Fibroblast of lung (primary cell): ENCODE data around the gene RIPK4. TPM values are rescaled to one million over a fixed set of nuclear protein-coding genes. Genes with fewer than 3 reads are reported as not detected.

ENCODE experiments used
- DNase-seq, 2 donors: peaks; one replicate each; pipeline versions ENCODE4 v3.0.0 to v3.0.0-alpha.2; 2010; ENCODE audit warnings: low read depth in 2 of 2
- H2AFZ ChIP-seq: 2 replicates; pipeline ENCODE4 v1.5.1; 2012; ENCODE audit warnings: low read length, control low read depth, inconsistent platforms
- H3K27ac ChIP-seq: 2 replicates; pipeline ENCODE4 v1.5.1; 2011; ENCODE audit warnings: low read length, control low read depth; ENCODE audit not compliant: insufficient read depth
- H3K27me3 ChIP-seq: 2 replicates; pipeline ENCODE4 v1.5.1; 2011; ENCODE audit warnings: mild to moderate bottlenecking, low read length; ENCODE audit not compliant: control insufficient read depth, insufficient read depth
- H3K36me3 ChIP-seq: 2 replicates; pipeline ENCODE4 v1.5.1; 2011; ENCODE audit warnings: low read length; ENCODE audit not compliant: control insufficient read depth, insufficient read depth
- H3K4me1 ChIP-seq: 2 replicates; pipeline ENCODE4 v1.5.1; 2011; ENCODE audit warnings: low read length; ENCODE audit not compliant: control insufficient read depth, insufficient read depth; ENCODE audit errors: extremely low read depth
- H3K4me2 ChIP-seq: 2 replicates; pipeline ENCODE4 v1.5.1; 2011; ENCODE audit warnings: low read length, control low read depth; ENCODE audit not compliant: insufficient read depth; ENCODE audit errors: extremely low read depth
- H3K4me3 ChIP-seq, 4 experiments: fragments of 200-600 bp in 1 of 4; sonication (generic) in 1 of 4; replicated peaks in 1 of 4; 2 replicates each; pipeline ENCODE4 v1.5.1; 2011 to 2016; ENCODE audit warnings: low read length in 4 of 4, low read depth in 3 of 4, mild to moderate bottlenecking in 3 of 4, control low read depth in 2 of 4, inconsistent platforms in 1 of 4, mixed read lengths in 1 of 4; ENCODE audit not compliant: insufficient read depth in 1 of 4; ENCODE audit errors: control extremely low read depth in 1 of 4
- H3K79me2 ChIP-seq: 2 replicates; pipeline ENCODE4 v1.5.1; 2012; ENCODE audit warnings: mild to moderate bottlenecking, low read length, inconsistent platforms; ENCODE audit not compliant: control insufficient read depth, insufficient read depth
- H3K9ac ChIP-seq: 2 replicates; pipeline ENCODE4 v1.5.1; 2011; ENCODE audit warnings: mild to moderate bottlenecking, low read length, control low read depth; ENCODE audit not compliant: insufficient read depth
- H3K9me3 ChIP-seq: 2 replicates; pipeline ENCODE4 v1.5.1; 2012; ENCODE audit warnings: low read depth, low read length; ENCODE audit not compliant: control insufficient read depth, insufficient read depth
- H4K20me1 ChIP-seq: 2 replicates; pipeline ENCODE4 v1.5.1; 2011; ENCODE audit warnings: low read length; ENCODE audit not compliant: control insufficient read depth, insufficient read depth; ENCODE audit errors: extremely low read depth
- EZH2 ChIP-seq: IDR thresholded peaks from 2 replicates; pipeline ENCODE4 v1.5.1; 2012; ENCODE audit warnings: low read length, control low read depth, mild to moderate bottlenecking; ENCODE audit errors: missing control alignments
- polyA plus RNA-seq, 2 donors: library from polyadenylated mRNA; depleted of rRNA in 1 of 2; stranded (reverse) in 1 of 2; unstranded in 1 of 2; fragments of >200 nt; gene quantifications; 2 replicates each; pipeline ENCODE4 v1.2.1, GENCODE V29; 2011 to 2012; ENCODE audit warnings: missing spikeins in 1 of 2
- total RNA-seq: library from RNA; depleted of rRNA; stranded (reverse); fragments of >200 nt; gene quantifications from 2 replicates; pipeline ENCODE4 v1.2.1, GENCODE V29; 2014
- TF ChIP-seq, protein P1 (sequence below), 2 donors: IDR thresholded peaks in 1 of 2; conservative IDR thresholded peaks in 1 of 2; 1 replicate in 1 of 2; 2 replicates in 1 of 2; pipeline ENCODE4 v1.5.1; 2011 to 2012; ENCODE audit warnings: low read length in 2 of 2, control low read depth in 1 of 2, inconsistent platforms in 1 of 2, low read depth in 1 of 2, mild to moderate bottlenecking in 1 of 2

Gene RIPK4
- total and polyA plus RNA-seq, 2 donors (not counting 1 experiment from before 2014, with no cell fraction given): under 0.01 TPM; not detected in 1

DNA sequence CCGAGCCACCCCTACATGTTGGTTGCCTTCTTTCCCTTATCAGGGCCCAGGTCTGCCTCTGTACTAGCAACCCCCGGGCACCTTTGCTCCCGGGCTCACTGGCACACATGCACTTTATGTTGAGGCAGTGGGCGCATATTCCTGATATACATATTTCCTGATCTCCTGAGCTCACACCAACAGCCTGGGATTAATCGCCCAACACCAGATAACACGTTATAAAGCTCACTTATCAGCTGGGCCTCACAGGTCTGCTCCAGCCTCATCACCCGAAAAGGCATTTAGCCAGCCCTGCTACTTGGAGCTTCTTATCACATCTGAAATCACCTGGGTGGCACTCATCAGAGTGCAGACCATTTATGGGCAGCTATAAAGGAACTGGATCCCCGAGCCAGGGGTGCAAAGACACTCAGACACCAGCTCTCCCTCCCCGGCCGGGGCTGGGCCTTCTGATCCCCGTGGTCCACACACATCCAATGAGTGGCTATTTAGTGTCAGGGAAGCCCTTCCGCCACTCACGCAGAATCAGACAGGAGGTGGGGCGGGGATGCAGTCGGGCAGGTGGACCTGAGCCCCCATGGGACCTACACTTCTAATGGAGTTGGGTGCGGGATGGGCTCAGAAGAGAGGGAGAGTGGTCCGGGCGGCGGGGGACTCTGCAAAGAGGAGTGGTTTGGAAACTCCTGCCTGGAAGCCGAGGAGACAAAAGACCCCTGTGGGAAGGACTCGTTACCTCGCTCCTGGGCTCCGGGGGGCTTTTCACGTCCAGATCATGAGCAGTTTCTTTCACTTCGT lies 21.6 kb downstream of the RIPK4 start:
- DNase-seq: no peak
- Histone ChIP-seq H3K27me3 (no peaks in the 10 kb centered on the region), H2AFZ (no peak overlapping the region), H3K36me3 (no peaks in the 10 kb centered on the region), H3K79me2 (no peaks in the 10 kb centered on the region), H3K4me3 (no peak overlapping the region), H3K4me2 (no peak overlapping the region), H3K9me3 (no peaks in the 10 kb centered on the region), H3K27ac (no peak overlapping the region), H4K20me1 (no peaks in the 10 kb centered on the region), H3K9ac (no peak overlapping the region), H3K4me1 (no peaks in the 10 kb centered on the region)
- no peak for TF ChIP-seq EZH2
- TF ChIP-seq, protein P1, sequence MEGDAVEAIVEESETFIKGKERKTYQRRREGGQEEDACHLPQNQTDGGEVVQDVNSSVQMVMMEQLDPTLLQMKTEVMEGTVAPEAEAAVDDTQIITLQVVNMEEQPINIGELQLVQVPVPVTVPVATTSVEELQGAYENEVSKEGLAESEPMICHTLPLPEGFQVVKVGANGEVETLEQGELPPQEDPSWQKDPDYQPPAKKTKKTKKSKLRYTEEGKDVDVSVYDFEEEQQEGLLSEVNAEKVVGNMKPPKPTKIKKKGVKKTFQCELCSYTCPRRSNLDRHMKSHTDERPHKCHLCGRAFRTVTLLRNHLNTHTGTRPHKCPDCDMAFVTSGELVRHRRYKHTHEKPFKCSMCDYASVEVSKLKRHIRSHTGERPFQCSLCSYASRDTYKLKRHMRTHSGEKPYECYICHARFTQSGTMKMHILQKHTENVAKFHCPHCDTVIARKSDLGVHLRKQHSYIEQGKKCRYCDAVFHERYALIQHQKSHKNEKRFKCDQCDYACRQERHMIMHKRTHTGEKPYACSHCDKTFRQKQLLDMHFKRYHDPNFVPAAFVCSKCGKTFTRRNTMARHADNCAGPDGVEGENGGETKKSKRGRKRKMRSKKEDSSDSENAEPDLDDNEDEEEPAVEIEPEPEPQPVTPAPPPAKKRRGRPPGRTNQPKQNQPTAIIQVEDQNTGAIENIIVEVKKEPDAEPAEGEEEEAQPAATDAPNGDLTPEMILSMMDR (conservative IDR thresholded peaks at IDR 0.05 in 1 of 2, IDR thresholded peaks at IDR 0.05 in 1 of 2; ENCODE audit: low read depth in 1 of 2, low read length in 2 of 2): no peak

DNA sequence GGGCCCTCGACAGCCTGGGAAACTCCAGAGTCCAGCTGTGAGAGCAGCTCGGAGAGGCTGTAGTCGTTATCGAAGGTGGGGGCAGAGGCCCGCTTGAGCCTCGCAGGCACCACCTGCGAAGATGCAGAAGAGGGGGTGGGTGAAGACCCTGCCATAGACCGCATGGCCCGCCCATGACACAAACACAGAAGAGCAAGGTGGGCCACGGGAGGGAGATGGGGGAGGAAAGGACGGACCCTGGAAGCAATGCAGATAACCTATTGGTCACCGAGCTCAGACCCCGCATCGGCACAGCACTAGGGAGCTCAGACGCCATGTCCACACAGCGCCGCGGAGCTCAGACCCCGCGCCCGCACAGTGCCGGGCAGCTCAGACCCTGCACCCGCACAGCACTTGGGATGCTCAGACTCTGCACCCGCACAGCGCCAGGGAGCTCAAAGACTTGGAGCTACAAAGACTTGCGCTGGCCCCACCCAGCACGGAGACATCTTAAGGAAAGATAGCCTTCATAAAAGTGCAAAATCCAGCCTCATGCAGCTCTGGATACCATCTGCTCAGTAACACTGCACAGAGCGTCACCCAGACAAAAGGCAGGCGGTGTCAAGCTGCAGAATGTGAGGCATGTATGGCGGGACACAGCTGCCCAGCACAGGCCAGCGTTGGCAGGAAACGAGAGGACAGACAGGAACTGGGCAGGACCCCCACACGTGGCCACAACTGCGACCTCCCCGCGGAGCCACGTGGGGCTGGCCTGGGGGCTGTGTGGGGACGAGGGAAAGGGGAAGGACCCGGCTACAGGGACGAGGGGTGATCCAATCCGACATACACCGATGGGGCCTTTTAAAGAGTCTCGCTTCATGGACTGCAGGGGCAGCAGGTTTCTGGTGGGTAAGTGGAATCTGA lies 22.6 kb downstream of the RIPK4 start:
- Histone ChIP-seq H3K27me3 (no peaks in the 10 kb centered on the region), H3K9me3 (no peaks in the 10 kb centered on the region), H3K4me2 (no peak overlapping the region), H3K79me2 (no peaks in the 10 kb centered on the region), H3K9ac (no peak overlapping the region), H3K4me1 (no peaks in the 10 kb centered on the region), H2AFZ (no peak overlapping the region), H3K27ac (no peak overlapping the region), H3K4me3 (no peak overlapping the region), H4K20me1 (no peaks in the 10 kb centered on the region), H3K36me3 (no peaks in the 10 kb centered on the region)
- TF ChIP-seq, protein P1 (conservative IDR thresholded peaks at IDR 0.05 in 1 of 2, IDR thresholded peaks at IDR 0.05 in 1 of 2; ENCODE audit: low read depth in 1 of 2, low read length in 2 of 2): no peak
- no peak for TF ChIP-seq EZH2
- no peak for DNase-seq

DNA sequence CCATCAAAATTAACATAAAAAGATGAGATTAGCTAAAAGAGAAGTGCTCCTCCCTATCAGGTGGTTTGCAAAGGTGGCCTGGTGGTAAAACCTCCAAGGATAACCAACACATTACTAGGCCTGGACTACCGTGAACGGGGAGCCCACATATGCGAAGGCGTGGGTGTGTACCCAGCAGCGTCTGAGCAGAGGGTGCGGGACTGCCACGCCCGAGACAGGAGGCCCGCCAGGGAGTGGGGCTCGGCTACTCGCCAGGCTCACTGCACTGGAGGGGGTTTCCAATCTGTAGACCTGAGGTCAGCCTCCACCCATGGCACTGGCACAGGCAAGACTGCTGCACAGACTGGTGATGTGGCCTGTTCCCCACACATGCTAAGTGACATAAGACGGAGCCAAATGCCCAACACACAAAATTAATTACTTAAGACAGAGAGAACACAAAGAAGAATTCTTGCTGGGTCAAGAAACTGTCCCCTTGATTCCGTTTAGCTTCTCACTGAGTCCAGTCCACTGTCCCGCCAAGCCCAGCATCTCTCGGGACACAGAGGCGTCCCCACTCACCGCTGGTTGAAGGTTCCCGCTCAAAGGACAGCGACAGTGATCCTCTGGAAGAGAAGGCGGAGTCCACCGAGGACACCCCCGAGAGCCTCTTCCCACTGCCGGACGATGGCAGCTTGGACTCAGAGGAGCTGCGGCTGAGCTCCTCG lies 23.4 kb downstream of the RIPK4 start:
- H3K4me1 ChIP-seq: no peaks in the 10 kb centered on the region
- no peak overlapping the region for H3K9ac ChIP-seq
- H3K4me3 ChIP-seq: no peak overlapping the region
- no peak overlapping the region for H3K4me2 ChIP-seq
- H3K79me2 ChIP-seq: no peaks in the 10 kb centered on the region
- no peaks in the 10 kb centered on the region for H3K36me3 ChIP-seq
- H3K27ac ChIP-seq: no peak overlapping the region
- no peak overlapping the region for H2AFZ ChIP-seq
- no peaks in the 10 kb centered on the region for H3K27me3 ChIP-seq
- no peaks in the 10 kb centered on the region for H4K20me1 ChIP-seq
- TF ChIP-seq, protein P1 (conservative IDR thresholded peaks at IDR 0.05 in 1 of 2, IDR thresholded peaks at IDR 0.05 in 1 of 2; ENCODE audit: low read depth in 1 of 2, low read length in 2 of 2): no peak
- TF ChIP-seq EZH2: no peak
- DNase-seq: no peak
- H3K9me3 ChIP-seq: no peaks in the 10 kb centered on the region
